Heart left ventricle (tissue), 13 donors: ENCODE measurements around the gene C2CD2.

Experiments used
- POLR2A ChIP-seq, 2 donors: fragments of 450-650 bp; IDR thresholded peaks; one replicate each; pipeline ENCODE4 v1.6.1; 2017; ENCODE audit warnings: antibody characterized with exemption in 2 of 2, mild to moderate bottlenecking in 2 of 2, moderate library complexity in 2 of 2
- TF ChIP-seq, protein P1 (sequence below), 12 donors: fragments of 200-600 bp; sonication (generic) in 4 of 12; IDR thresholded peaks; one replicate each; pipeline versions ENCODE4 v1.5.0 to v1.8.0; 2018 to 2022; ENCODE audit warnings: antibody characterized with exemption in 12 of 12, mild to moderate bottlenecking in 5 of 12
- donor health status: ischemic (EF 13 %, LVEDD 7.1; RV severe dilation, severe dysfunction).
- donor health status: DM: no; HTN: yes; CAD: no.
- donor health status: DM: no; HTN: no; CAD: no.
- donor health status: ischemic (EF 25% LVEDD 6.9; RV normal size, moderate dysfunction).
- donor health status: ischemic (EF 25% LVEDD 5.7; RV mildly dilated, moderate dysfunction).
- donor health status: ischemic (EF 35%, LVEDD 5.7; RV mildly dilated, moderate dysfunction).
- donor health status: nonischemic (EF 11% LVEDD 7.7; RV severe dilation, severe dysfunction).
- donor health status: DM: yes; HTN: yes; CAD: no.
- donor health status: PGD.
- donor health status: ischemic (EF 29% LVEDD 5.4; RV normal size, mild dysfunction).
- donor health status: nonischemic (EF 23%, LVEDD 6.1; RV moderate dilation, normal function).

DNA sequence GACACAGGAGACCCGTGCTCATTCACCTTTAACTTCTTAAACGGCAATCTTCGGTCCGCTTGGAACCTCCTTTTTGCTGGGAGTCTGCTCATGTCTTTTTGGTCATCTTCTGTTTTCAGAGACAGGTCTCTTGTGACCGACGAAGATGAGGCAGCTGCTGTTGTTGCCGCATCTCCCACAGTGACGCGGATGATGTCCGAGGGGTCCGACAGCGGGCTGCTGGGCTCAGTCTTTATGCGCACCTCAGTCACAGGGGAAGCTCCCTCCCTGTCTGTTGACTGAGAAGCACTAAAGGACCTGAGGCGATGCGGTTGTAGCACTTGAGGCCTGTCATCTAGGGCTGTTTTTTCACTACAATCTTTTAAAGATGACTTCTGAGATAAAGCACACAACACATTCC lies 38.8 kb upstream of the C2CD2 start:
- TF ChIP-seq, protein P1, sequence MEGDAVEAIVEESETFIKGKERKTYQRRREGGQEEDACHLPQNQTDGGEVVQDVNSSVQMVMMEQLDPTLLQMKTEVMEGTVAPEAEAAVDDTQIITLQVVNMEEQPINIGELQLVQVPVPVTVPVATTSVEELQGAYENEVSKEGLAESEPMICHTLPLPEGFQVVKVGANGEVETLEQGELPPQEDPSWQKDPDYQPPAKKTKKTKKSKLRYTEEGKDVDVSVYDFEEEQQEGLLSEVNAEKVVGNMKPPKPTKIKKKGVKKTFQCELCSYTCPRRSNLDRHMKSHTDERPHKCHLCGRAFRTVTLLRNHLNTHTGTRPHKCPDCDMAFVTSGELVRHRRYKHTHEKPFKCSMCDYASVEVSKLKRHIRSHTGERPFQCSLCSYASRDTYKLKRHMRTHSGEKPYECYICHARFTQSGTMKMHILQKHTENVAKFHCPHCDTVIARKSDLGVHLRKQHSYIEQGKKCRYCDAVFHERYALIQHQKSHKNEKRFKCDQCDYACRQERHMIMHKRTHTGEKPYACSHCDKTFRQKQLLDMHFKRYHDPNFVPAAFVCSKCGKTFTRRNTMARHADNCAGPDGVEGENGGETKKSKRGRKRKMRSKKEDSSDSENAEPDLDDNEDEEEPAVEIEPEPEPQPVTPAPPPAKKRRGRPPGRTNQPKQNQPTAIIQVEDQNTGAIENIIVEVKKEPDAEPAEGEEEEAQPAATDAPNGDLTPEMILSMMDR (IDR thresholded peaks at IDR 0.05), result no peak
- TF ChIP-seq POLR2A (IDR thresholded peaks at IDR 0.05), result no peak
